HFFc6 (cell line): ENCODE results near the gene LSAMP. TPM values are rescaled to one million over a fixed set of nuclear protein-coding genes. Genes with fewer than 3 reads are reported as not detected.
"Not testable (repeated sequence)": the region's sequence is repeated elsewhere in the genome, so short reads cannot be mapped to it uniquely, and the experiment has no call there.

Experiments
- DNase-seq: peaks from one replicate; pipeline ENCODE4 v3.0.0-alpha.2; 2018
- H3K27ac Mint-ChIP-seq: 2 replicates; pipeline ENCODE4 v1.8.0; 2020; ENCODE audit warnings: mild to moderate bottlenecking, mixed read lengths
- H3K27me3 Mint-ChIP-seq: 2 replicates; pipeline ENCODE4 v1.8.0; 2021; ENCODE audit warnings: mild to moderate bottlenecking, moderate library complexity, mixed read lengths; ENCODE audit not compliant: insufficient read depth
- H3K36me3 Mint-ChIP-seq: 2 replicates; pipeline ENCODE4 v1.8.0; 2021; ENCODE audit warnings: low read depth, mixed read lengths
- H3K4me1 Mint-ChIP-seq: 2 replicates; pipeline ENCODE4 v1.8.0; 2020; ENCODE audit warnings: low read depth, mixed read lengths
- H3K4me3 Mint-ChIP-seq: 2 replicates; pipeline ENCODE4 v1.8.0; 2020; ENCODE audit warnings: mild to moderate bottlenecking, moderate library complexity, mixed read lengths
- H3K9me3 Mint-ChIP-seq: 2 replicates; pipeline ENCODE4 v1.8.0; 2020; ENCODE audit warnings: mild to moderate bottlenecking, mixed read lengths
- CTCF ChIP-seq: fragments of 200-600 bp; sonication (generic); IDR thresholded peaks from 2 replicates; pipeline ENCODE4 v1.5.0; 2021; ENCODE audit warnings: antibody characterized with exemption, mild to moderate bottlenecking
- total RNA-seq, 6 experiments: library from RNA; stranded (reverse); fragmentation: NEBNext Ultra II Directional; extraction: Animal tissue kit (Norgen Biotek cat#: 25700); gene quantifications; 2 replicates in 1 of 6; 3 replicates in 5 of 6; pipeline ENCODE4 v1.2.3, GENCODE V29; 2021

LSAMP gene
- total RNA-seq, 6 experiments from 2014 or later = not detected

GRCh38 chr3:115845986-115846385, 599.3 kb downstream of the LSAMP start:
- Mint-ChIP-seq H3K4me1 (no peaks in the 10 kb centered on the region), H3K27ac (no peak overlapping the region), H3K9me3 (no peaks in the 10 kb centered on the region), H3K4me3 (no peak overlapping the region), H3K27me3 (peaks cover 3% of the 10 kb centered on the region), H3K36me3 (no peaks in the 10 kb centered on the region)
- DNase-seq = no peak
- no peak for TF ChIP-seq CTCF

GRCh38 chr3:115844729-115845128, 600.6 kb downstream of the LSAMP start:
- H3K27ac Mint-ChIP-seq, DNase-seq: not testable (repeated sequence)

GRCh38 chr3:115843206-115843605, 602.1 kb downstream of the LSAMP start:
- Mint-ChIP-seq H3K27me3 (peaks cover 8% of the 10 kb centered on the region), H3K36me3 (no peaks in the 10 kb centered on the region), H3K4me3 (no peak overlapping the region), H3K9me3 (no peaks in the 10 kb centered on the region), H3K27ac (no peak overlapping the region), H3K4me1 (no peaks in the 10 kb centered on the region)
- DNase-seq = no peak
- no peak for TF ChIP-seq CTCF

More at GRCh38 chr3:115844729-115845128, 600.6 kb downstream of the LSAMP start:
- not testable (repeated sequence) for H3K4me3 Mint-ChIP-seq, H3K36me3 Mint-ChIP-seq, H3K27me3 Mint-ChIP-seq, H3K9me3 Mint-ChIP-seq, H3K4me1 Mint-ChIP-seq

GRCh38 chr3:115839246-115839645, 606.0 kb downstream of the LSAMP start:
- no peaks in the 10 kb centered on the region for H3K9me3 Mint-ChIP-seq
- H3K4me1 Mint-ChIP-seq = peaks cover 4% of the 10 kb centered on the region
- no peak for DNase-seq
- no peaks in the 10 kb centered on the region for H3K36me3 Mint-ChIP-seq
- no peak overlapping the region for H3K27ac Mint-ChIP-seq
- peaks cover 5% of the 10 kb centered on the region for H3K27me3 Mint-ChIP-seq
- TF ChIP-seq CTCF = no peak
- H3K4me3 Mint-ChIP-seq = no peak overlapping the region

- Mint-ChIP-seq H3K27ac (no peak overlapping the region), H3K9me3 (no peaks in the 10 kb centered on the region), H3K4me1 (peaks cover 8% of the 10 kb centered on the region), H3K27me3 (peaks cover 5% of the 10 kb centered on the region), H3K4me3 (no peak overlapping the region), H3K36me3 (no peaks in the 10 kb centered on the region)
- TF ChIP-seq CTCF = no peak
- no peak for DNase-seq
These were observed 606.5 kb downstream of the LSAMP start for GRCh38 chr3:115838786-115839185.

- Mint-ChIP-seq H3K36me3 (no peaks in the 10 kb centered on the region), H3K9me3 (no peaks in the 10 kb centered on the region), H3K27ac (no peak overlapping the region), H3K4me3 (no peak overlapping the region), H3K27me3 (peaks cover 5% of the 10 kb centered on the region), H3K4me1 (peaks cover 21% of the 10 kb centered on the region)
- DNase-seq = peak; percentile 50
- TF ChIP-seq CTCF = peak; percentile 91
These were observed 608.3 kb downstream of the LSAMP start for GRCh38 chr3:115836944-115837343.
